22Rv1 (cell line): ENCODE results near the gene SMYD3.

Experiments
- H3K27ac ChIP-seq: fragments of 450-650 bp; 2 replicates; pipeline ENCODE4 v1.5.1; 2017
- ZFX ChIP-seq: fragments of 450-650 bp; IDR thresholded peaks from 2 replicates; pipeline ENCODE4 v1.6.1; 2017; ENCODE audit warnings: antibody characterized with exemption, borderline replicate concordance
- TF ChIP-seq, protein P1 (sequence below): fragments of 450-650 bp; IDR thresholded peaks from 2 replicates; pipeline ENCODE4 v1.5.1; 2017; ENCODE audit warnings: mild to moderate bottlenecking

The SMYD3 gene

DNA sequence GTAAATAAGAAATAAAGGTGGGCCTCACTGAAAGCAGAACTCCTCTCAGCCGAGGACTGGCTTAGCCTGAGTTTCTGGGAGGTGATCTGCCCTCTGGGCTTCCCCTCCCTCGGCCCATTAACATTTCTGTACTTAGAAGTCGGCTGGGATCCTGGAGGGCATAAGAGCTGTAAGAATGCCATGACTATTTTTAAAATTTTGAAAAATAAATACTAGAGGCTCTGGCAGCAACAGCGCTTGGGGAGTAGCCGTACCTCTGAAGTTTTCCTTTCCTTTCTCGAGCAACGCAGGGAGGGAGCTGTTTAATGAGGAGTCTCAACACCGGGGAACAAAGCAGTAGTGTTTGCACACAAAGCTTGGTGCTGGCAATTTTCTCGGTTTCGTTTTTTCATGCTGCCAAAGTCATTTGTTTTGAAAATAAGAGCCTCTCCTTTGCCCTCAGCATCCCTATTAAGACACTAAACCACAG is 498.7 kb downstream of the SMYD3 start:
- H3K27ac ChIP-seq = no peak overlapping the region
- TF ChIP-seq ZFX = no peak
- TF ChIP-seq, protein P1, sequence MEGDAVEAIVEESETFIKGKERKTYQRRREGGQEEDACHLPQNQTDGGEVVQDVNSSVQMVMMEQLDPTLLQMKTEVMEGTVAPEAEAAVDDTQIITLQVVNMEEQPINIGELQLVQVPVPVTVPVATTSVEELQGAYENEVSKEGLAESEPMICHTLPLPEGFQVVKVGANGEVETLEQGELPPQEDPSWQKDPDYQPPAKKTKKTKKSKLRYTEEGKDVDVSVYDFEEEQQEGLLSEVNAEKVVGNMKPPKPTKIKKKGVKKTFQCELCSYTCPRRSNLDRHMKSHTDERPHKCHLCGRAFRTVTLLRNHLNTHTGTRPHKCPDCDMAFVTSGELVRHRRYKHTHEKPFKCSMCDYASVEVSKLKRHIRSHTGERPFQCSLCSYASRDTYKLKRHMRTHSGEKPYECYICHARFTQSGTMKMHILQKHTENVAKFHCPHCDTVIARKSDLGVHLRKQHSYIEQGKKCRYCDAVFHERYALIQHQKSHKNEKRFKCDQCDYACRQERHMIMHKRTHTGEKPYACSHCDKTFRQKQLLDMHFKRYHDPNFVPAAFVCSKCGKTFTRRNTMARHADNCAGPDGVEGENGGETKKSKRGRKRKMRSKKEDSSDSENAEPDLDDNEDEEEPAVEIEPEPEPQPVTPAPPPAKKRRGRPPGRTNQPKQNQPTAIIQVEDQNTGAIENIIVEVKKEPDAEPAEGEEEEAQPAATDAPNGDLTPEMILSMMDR = no peak

DNA sequence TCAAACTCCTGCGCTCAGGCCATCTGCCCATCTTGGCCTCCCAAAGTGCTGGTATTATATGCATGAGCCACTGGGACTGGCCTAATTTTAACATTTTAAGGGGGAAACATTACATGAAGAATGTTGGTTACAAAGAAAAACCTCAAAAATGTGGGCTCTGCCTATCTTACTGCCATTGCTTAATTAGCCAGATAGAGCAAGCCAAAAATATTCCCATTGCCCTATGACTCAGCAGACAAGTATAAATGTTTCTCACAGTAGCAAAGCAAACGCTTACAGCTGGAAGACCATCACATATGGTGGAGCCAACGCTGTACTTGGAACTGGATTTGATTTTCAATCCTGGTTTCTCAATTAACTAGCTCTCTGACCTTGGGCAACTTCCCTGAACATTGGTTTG is 502.0 kb downstream of the SMYD3 start:
- no peak for TF ChIP-seq ZFX
- TF ChIP-seq, protein P1 = no peak
- H3K27ac ChIP-seq = no peak overlapping the region

- H3K27ac ChIP-seq = no peak overlapping the region
- no peak for TF ChIP-seq ZFX
- TF ChIP-seq, protein P1 = no peak
Measured at GRCh38 chr1:246004301-246004700, 502.8 kb downstream of the SMYD3 start.

DNA sequence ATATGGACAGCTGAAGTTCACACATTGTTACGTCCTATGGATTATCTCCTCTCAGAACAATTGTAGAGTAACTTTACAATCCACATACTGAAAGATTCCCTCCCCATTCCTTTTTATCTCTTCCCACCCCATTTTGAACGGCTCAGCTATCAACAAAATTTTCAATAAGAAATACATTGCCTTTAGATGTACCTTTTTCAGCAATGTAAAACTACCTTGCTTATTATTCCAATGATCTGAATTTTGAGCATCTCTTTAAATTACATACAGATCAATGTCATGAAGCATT is 503.7 kb downstream of the SMYD3 start:
- TF ChIP-seq, protein P1 = peak; percentile 49
- TF ChIP-seq ZFX = no peak
- H3K27ac ChIP-seq = no peak overlapping the region

- H3K27ac ChIP-seq = no peak overlapping the region
- TF ChIP-seq ZFX = no peak
- TF ChIP-seq, protein P1 = peak; percentile 98
Measured at GRCh38 chr1:246002725-246003441, 504.2 kb downstream of the SMYD3 start.

- H3K27ac ChIP-seq = no peak overlapping the region
- TF ChIP-seq, protein P1 = no peak
- no peak for TF ChIP-seq ZFX
Measured at GRCh38 chr1:246001837-246002230, 505.2 kb downstream of the SMYD3 start.

- TF ChIP-seq, protein P1 = no peak
- no peak for TF ChIP-seq ZFX
- no peak overlapping the region for H3K27ac ChIP-seq
Measured at GRCh38 chr1:246001142-246001836, 505.8 kb downstream of the SMYD3 start.
